HCT116 (cell line): Measurements from ENCODE around the gene DRGX.

Experiments used
- EZH2phosphoT487 ChIP-seq: fragments of 200-600 bp; IDR thresholded peaks from 2 replicates; pipeline ENCODE4 v1.6.1; 2018; ENCODE audit warnings: antibody characterized with exemption, borderline replicate concordance
- JUND ChIP-seq: IDR thresholded peaks from 2 replicates; pipeline ENCODE4 v1.6.1; 2012
- POLR2AphosphoS5 ChIP-seq: IDR thresholded peaks from 2 replicates; pipeline ENCODE4 v1.6.1; 2011; ENCODE audit warnings: mild to moderate bottlenecking, low read depth, low read length, moderate library complexity
- TF ChIP-seq, protein P1 (sequence below): IDR thresholded peaks from 2 replicates; pipeline ENCODE4 v1.6.1; 2012; ENCODE audit warnings: low read depth
- TF ChIP-seq, protein P2 (sequence below), 3 experiments: fragments of 200-600 bp in 1 of 3; sonication (generic) in 1 of 3; IDR thresholded peaks in 2 of 3; conservative IDR thresholded peaks in 1 of 3; 2 replicates each; pipeline ENCODE4 v1.5.1; 2012 to 2017; ENCODE audit warnings: low read depth in 2 of 3, low read length in 2 of 3, antibody characterized with exemption in 1 of 3, borderline replicate concordance in 1 of 3, control low read depth in 1 of 3, mild to moderate bottlenecking in 1 of 3, mixed read lengths in 1 of 3, mixed run types in 1 of 3, moderate library complexity in 1 of 3; ENCODE audit not compliant: insufficient read depth in 1 of 3

DNA sequence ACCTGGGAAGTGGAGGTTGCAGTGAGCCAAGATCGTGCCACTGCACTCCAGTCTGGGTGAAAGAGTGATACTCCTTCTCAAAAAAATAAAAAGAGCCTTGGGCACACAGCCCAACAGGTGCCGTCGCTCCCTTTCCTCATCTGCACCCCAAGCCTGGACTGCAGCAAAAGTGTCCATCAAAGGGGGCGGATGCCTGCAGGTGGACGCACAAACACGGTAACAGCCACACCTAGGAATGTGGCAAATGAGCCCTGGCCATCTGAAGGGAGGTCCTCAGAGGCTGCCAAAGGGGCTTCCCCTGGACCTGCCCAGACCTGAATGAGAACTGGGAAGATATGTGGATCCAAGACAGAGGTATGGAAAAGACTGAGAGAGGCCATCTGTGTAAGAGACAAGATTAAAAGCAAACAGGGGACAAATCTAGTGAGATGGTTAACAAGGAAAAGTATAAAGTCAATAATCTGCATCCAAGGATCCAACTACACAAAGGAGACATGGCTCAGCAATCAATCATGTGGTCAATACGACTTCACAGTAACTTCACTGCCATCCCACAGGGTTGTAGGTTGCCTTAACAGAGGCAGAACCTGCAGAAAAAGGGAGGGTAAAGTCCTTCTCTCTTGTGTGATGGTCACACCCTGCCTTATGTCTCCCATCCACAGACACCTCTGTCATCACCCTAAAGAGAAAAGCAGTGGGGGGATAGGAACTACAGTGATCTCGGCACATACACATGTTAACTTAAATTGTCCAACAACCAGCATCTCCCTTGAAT, 25.4 kb downstream of the DRGX start:
- TF ChIP-seq EZH2phosphoT487, result no peak
- no peak for TF ChIP-seq POLR2AphosphoS5
- TF ChIP-seq, protein P1, sequence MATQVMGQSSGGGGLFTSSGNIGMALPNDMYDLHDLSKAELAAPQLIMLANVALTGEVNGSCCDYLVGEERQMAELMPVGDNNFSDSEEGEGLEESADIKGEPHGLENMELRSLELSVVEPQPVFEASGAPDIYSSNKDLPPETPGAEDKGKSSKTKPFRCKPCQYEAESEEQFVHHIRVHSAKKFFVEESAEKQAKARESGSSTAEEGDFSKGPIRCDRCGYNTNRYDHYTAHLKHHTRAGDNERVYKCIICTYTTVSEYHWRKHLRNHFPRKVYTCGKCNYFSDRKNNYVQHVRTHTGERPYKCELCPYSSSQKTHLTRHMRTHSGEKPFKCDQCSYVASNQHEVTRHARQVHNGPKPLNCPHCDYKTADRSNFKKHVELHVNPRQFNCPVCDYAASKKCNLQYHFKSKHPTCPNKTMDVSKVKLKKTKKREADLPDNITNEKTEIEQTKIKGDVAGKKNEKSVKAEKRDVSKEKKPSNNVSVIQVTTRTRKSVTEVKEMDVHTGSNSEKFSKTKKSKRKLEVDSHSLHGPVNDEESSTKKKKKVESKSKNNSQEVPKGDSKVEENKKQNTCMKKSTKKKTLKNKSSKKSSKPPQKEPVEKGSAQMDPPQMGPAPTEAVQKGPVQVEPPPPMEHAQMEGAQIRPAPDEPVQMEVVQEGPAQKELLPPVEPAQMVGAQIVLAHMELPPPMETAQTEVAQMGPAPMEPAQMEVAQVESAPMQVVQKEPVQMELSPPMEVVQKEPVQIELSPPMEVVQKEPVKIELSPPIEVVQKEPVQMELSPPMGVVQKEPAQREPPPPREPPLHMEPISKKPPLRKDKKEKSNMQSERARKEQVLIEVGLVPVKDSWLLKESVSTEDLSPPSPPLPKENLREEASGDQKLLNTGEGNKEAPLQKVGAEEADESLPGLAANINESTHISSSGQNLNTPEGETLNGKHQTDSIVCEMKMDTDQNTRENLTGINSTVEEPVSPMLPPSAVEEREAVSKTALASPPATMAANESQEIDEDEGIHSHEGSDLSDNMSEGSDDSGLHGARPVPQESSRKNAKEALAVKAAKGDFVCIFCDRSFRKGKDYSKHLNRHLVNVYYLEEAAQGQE, result no peak
- no peak for TF ChIP-seq JUND
- TF ChIP-seq, protein P2, sequence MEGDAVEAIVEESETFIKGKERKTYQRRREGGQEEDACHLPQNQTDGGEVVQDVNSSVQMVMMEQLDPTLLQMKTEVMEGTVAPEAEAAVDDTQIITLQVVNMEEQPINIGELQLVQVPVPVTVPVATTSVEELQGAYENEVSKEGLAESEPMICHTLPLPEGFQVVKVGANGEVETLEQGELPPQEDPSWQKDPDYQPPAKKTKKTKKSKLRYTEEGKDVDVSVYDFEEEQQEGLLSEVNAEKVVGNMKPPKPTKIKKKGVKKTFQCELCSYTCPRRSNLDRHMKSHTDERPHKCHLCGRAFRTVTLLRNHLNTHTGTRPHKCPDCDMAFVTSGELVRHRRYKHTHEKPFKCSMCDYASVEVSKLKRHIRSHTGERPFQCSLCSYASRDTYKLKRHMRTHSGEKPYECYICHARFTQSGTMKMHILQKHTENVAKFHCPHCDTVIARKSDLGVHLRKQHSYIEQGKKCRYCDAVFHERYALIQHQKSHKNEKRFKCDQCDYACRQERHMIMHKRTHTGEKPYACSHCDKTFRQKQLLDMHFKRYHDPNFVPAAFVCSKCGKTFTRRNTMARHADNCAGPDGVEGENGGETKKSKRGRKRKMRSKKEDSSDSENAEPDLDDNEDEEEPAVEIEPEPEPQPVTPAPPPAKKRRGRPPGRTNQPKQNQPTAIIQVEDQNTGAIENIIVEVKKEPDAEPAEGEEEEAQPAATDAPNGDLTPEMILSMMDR (IDR thresholded peaks at IDR 0.05 in 2 of 3, conservative IDR thresholded peaks at IDR 0.05 in 1 of 3; ENCODE audit: borderline replicate concordance in 1 of 3, insufficient read depth in 1 of 3, low read depth in 2 of 3, low read length in 2 of 3), result no peak
